Measurements from ENCODE around the gene GPR55. TPM values are rescaled to one million over a fixed set of nuclear protein-coding genes. Genes with fewer than 3 reads are reported as not detected.

GPR55 gene
- total and polyA plus RNA-seq, 2 donors (not counting 3 experiments of a cell fraction or from before 2014, with no cell fraction given): not detected

- BruUV-seq (replicated peaks): no TSS peak
- H3K79me2 ChIP-seq (ENCODE audit: control insufficient read depth, insufficient read depth, low read length): no peaks in the 10 kb centered on the region
- H3K4me1 ChIP-seq (ENCODE audit: control insufficient read depth, extremely low read depth, insufficient read depth, low read length): no peaks in the 10 kb centered on the region
- DNase-seq (ENCODE audit: low read depth, low spot score): no peak
- POLR2A ChIA-PET: no interaction called here
- H3K4me3 ChIP-seq (replicated peaks in 1 of 3; ENCODE audit: insufficient read depth in 1 of 3, low read depth in 1 of 3, low read length in 3 of 3): no peak overlapping the region
- no peaks in the 10 kb centered on the region for H4K20me1 ChIP-seq (replicated peaks; ENCODE audit: control insufficient read depth, extremely low read depth, insufficient read depth, low read length)
- TF ChIP-seq POLR2A (IDR thresholded peaks at IDR 0.05; ENCODE audit: low read depth, low read length): no peak
- no peak for TF ChIP-seq JUN (IDR thresholded peaks at IDR 0.05; ENCODE audit: borderline replicate concordance, insufficient read depth, insufficient read length, low read depth)
- no peak for TF ChIP-seq CTCF (IDR thresholded peaks at IDR 0.05; ENCODE audit: extremely low read depth in 1 of 2, insufficient read depth in 1 of 2, low read depth in 1 of 2, low read length in 2 of 2)
- no peak for TF ChIP-seq FOS (IDR thresholded peaks at IDR 0.05; ENCODE audit: borderline replicate concordance, insufficient read depth, low read length)
- TF ChIP-seq GATA2 (IDR thresholded peaks at IDR 0.05; ENCODE audit: insufficient read depth, insufficient read length, low read depth, low read length): no peak
- no peak for TF ChIP-seq EZH2 (IDR thresholded peaks at IDR 0.05; ENCODE audit: borderline replicate concordance, low read depth, low read length, severe bottlenecking)
- no peak for TF ChIP-seq MAX (IDR thresholded peaks at IDR 0.05; ENCODE audit: insufficient read depth, insufficient read length)
- no peak for TF ChIP-seq MYC (IDR thresholded peaks at IDR 0.05; ENCODE audit: low read depth, low read length)
- no peak for TF ChIP-seq POLR2AphosphoS5 (IDR thresholded peaks at IDR 0.05; ENCODE audit: insufficient read depth, low read depth, low read length)
- H3K27ac ChIP-seq (ENCODE audit: insufficient read depth, low read depth, low read length): no peak overlapping the region
- no peak overlapping the region for H3K9ac ChIP-seq (replicated peaks; ENCODE audit: extremely low read depth, insufficient read depth, low read length)
- H2AFZ ChIP-seq (ENCODE audit: low read depth, low read length): no peak overlapping the region
- no peak overlapping the region for H3K4me2 ChIP-seq (ENCODE audit: insufficient read depth, low read length)
- dilution Hi-C loops (cut with MboI; ENCODE audit: extremely low pct_ligation_motif_present, low sequenced_read_pairs): no loop called here
- CTCF ChIA-PET: no interaction called here
- no peaks in the 10 kb centered on the region for H3K36me3 ChIP-seq (ENCODE audit: control insufficient read depth in 2 of 2, extremely low read depth in 1 of 2, insufficient read depth in 2 of 2, low read length in 2 of 2)
- no peak for FAIRE-seq
- no peaks in the 10 kb centered on the region for H3K9me3 ChIP-seq (replicated peaks; ENCODE audit: control insufficient read depth, insufficient read depth, low read length)
- intact Hi-C loops (cut with micrococcal nuclease): no loop called here
- H3K9me1 ChIP-seq (replicated peaks; ENCODE audit: control insufficient read depth, extremely low read depth, insufficient read depth, low read length): no peaks in the 10 kb centered on the region
- H3K27me3 ChIP-seq (ENCODE audit: control insufficient read depth in 2 of 2, insufficient read depth in 2 of 2, low read length in 2 of 2): no peaks in the 10 kb centered on the region
Observed at GRCh38 chr2:230935130-230935430, 10.0 kb upstream of the GPR55 start.

All from endothelial cell of umbilical vein (primary cell).